ENCODE measurements around the gene KLF12. TPM values are rescaled to one million over a fixed set of nuclear protein-coding genes. Genes with fewer than 3 reads are reported as not detected.

The KLF12 gene
- total RNA-seq, 4 donors from 2014 or later, result 12.3 to 21.9 (median 17.0) TPM

DNA sequence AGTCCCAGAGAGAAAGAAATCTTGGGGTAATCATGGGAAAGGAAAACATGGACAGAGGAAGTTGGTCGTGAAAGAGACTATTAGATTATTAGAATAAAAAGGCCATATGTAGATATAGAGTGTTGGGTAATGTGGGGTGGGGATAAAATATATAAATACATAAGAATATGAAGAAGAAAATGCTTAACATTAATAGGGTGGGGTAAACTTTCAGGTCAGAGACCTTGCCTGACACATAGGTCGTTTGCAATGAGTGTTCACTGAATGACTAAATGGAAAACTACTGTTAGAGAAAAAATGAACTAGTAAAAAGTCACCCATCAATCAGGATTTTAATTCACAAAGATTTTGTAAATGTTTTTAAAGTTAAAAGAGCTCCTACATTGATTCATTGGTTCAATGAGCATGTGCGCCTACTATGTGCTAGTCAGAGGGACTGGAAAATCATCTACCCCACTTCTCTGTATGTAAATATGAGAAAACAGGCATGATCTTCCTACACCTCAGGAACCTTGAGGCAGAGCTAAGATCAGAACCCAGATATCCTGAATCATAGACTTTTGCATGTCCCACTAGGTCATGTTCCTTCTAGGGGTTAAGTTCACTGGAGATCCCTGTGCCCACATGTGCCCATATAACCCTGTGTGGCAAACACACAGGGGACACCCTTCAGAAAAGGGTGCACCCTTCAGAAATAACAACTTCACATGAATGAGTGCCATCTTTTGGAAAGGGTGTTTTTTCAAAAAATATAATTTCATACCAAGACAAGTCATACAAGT, 24.6 kb upstream of the KLF12 start:
- 57 to 58% methylated on average over 3 of the region's 3 CpGs for WGBS, 2 donors (ENCODE audit: low coverage in 1 of 2)
- ATAC-seq, result no peak
- no peaks in the 10 kb centered on the region for H3K27me3 ChIP-seq
- H3K36me3 ChIP-seq, result no peaks in the 10 kb centered on the region
- TF ChIP-seq POLR2A (IDR thresholded peaks at IDR 0.05) (no peak), EP300 (IDR thresholded peaks at IDR 0.05) (no peak), POLR2AphosphoS5 (IDR thresholded peaks at IDR 0.05) (no peak)
- TF ChIP-seq, protein P1, sequence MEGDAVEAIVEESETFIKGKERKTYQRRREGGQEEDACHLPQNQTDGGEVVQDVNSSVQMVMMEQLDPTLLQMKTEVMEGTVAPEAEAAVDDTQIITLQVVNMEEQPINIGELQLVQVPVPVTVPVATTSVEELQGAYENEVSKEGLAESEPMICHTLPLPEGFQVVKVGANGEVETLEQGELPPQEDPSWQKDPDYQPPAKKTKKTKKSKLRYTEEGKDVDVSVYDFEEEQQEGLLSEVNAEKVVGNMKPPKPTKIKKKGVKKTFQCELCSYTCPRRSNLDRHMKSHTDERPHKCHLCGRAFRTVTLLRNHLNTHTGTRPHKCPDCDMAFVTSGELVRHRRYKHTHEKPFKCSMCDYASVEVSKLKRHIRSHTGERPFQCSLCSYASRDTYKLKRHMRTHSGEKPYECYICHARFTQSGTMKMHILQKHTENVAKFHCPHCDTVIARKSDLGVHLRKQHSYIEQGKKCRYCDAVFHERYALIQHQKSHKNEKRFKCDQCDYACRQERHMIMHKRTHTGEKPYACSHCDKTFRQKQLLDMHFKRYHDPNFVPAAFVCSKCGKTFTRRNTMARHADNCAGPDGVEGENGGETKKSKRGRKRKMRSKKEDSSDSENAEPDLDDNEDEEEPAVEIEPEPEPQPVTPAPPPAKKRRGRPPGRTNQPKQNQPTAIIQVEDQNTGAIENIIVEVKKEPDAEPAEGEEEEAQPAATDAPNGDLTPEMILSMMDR (IDR thresholded peaks at IDR 0.05), result no peak
- H3K9me3 ChIP-seq, result no peaks in the 10 kb centered on the region
- H3K27ac ChIP-seq, result no peak overlapping the region
- H3K4me1 ChIP-seq, result no peaks in the 10 kb centered on the region
- H3K4me3 ChIP-seq, result no peak overlapping the region

DNA sequence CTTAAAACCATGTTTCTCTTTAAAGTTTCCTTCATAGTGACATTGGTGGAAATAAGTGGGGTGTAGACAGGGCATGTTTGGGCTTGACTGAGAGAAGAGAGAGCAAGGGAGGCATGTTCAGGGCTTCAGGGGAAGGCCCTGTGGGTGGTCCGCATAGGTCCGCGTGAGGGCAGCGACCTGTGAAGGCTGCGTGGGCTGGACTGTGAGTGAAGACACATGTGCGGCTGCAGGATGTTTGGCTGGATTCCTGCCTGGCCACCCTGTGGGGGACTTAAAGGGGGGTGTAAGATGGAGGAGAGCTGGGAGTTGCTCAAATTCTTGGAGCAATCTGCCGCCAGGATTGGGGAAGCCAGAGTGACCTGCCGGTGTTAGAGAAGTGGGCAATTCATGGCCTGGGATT, 23.8 kb upstream of the KLF12 start:
- 64 to 70% methylated on average over 2 to 7 of the region's 8 CpGs for WGBS, 2 donors (ENCODE audit: low coverage in 1 of 2)
- Histone ChIP-seq H3K9me3 (no peaks in the 10 kb centered on the region), H3K4me3 (no peak overlapping the region), H3K27ac (no peak overlapping the region), H3K36me3 (no peaks in the 10 kb centered on the region), H3K27me3 (no peaks in the 10 kb centered on the region), H3K4me1 (no peaks in the 10 kb centered on the region)
- TF ChIP-seq, protein P1 (IDR thresholded peaks at IDR 0.05), result no peak
- TF ChIP-seq POLR2A (IDR thresholded peaks at IDR 0.05) (no peak), POLR2AphosphoS5 (IDR thresholded peaks at IDR 0.05) (no peak), EP300 (IDR thresholded peaks at IDR 0.05) (no peak)
- no peak for ATAC-seq

DNA sequence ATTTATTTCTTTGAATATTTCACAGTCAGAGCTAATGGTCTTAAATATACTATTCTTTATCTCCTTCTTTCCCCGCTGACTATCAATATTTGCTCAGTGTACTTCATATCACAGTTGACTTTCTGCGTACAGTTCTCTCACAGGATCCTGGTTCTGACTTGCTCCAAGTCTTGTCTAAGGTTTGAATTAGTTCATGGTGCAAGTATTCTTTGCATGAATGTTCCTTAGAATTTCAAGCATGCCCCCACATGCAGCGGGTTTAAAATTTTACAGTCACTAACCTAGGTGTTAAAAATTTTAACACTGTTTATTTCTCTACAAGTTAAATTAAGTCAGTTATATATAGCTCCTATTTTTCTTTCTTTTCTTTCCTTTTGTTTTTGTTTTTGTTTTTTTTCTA, 20.8 kb upstream of the KLF12 start:
- no peaks in the 10 kb centered on the region for H3K9me3 ChIP-seq
- 84 to 100% methylated on average over 3 of the region's 3 CpGs for WGBS, 2 donors (ENCODE audit: low coverage in 1 of 2)
- H3K27me3 ChIP-seq, result no peaks in the 10 kb centered on the region
- no peaks in the 10 kb centered on the region for H3K4me1 ChIP-seq
- no peak overlapping the region for H3K4me3 ChIP-seq
- TF ChIP-seq, protein P1 (IDR thresholded peaks at IDR 0.05), result no peak
- TF ChIP-seq POLR2A (IDR thresholded peaks at IDR 0.05) (no peak), EP300 (IDR thresholded peaks at IDR 0.05) (no peak), POLR2AphosphoS5 (IDR thresholded peaks at IDR 0.05) (no peak)
- ATAC-seq, result no peak
- no peak overlapping the region for H3K27ac ChIP-seq
- no peaks in the 10 kb centered on the region for H3K36me3 ChIP-seq

DNA sequence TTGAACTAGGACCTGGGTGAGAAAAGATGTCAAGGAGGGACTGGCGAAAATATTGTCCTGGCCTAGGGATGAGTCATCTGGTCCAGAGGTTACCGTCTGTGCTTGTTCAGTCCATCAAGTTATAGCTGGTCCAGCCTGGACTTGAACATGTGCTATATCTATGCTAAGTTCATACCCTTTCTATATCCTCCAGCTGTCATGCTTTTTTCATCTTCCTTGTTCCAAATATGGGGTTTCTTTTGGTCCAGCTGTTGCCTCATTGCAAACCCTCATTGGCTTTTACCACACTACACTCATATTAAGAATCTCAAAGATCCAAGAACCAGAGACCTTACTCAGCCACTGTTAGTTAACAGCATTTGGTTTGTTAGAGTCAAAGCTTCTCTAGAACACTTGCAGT, 19.1 kb upstream of the KLF12 start:
- WGBS, 2 donors (ENCODE audit: low coverage in 1 of 2), result 80 to 86% methylated on average over 2 of the region's 2 CpGs
- H3K36me3 ChIP-seq, result no peaks in the 10 kb centered on the region
- H3K27ac ChIP-seq, result no peak overlapping the region
- H3K4me1 ChIP-seq, result no peaks in the 10 kb centered on the region
- no peak overlapping the region for H3K4me3 ChIP-seq
- TF ChIP-seq EP300 (IDR thresholded peaks at IDR 0.05) (no peak), POLR2A (IDR thresholded peaks at IDR 0.05) (no peak), POLR2AphosphoS5 (IDR thresholded peaks at IDR 0.05) (no peak)
- TF ChIP-seq, protein P1 (IDR thresholded peaks at IDR 0.05), result no peak
- H3K27me3 ChIP-seq, result no peaks in the 10 kb centered on the region
- H3K9me3 ChIP-seq, result no peaks in the 10 kb centered on the region
- no peak for ATAC-seq

DNA sequence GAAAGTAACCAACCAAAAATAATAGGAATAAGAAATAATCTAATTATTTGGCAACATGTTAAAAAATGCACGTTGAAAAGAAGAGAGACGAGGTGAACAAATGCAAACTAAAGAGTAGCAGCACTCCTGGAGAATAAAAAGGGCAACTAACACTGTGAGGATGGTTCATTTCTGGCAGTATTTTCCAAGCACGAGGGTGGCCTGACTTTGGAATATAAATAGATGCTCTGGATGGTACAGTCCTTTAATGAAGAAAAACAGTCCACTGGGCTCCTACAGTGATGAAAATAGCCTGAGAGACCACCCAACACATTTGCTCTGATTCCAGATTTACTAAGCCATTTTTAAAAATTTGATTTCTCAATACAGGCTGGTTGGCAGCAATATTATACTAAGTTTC, 17.7 kb upstream of the KLF12 start:
- Histone ChIP-seq H3K36me3 (no peaks in the 10 kb centered on the region), H3K9me3 (no peaks in the 10 kb centered on the region), H3K4me3 (no peak overlapping the region), H3K4me1 (no peaks in the 10 kb centered on the region), H3K27ac (no peak overlapping the region), H3K27me3 (no peaks in the 10 kb centered on the region)
- WGBS, 2 donors (ENCODE audit: low coverage in 1 of 2), result 31 to 36% methylated on average over 3 of the region's 3 CpGs
- TF ChIP-seq, protein P1 (IDR thresholded peaks at IDR 0.05), result no peak
- TF ChIP-seq EP300 (IDR thresholded peaks at IDR 0.05) (no peak), POLR2A (IDR thresholded peaks at IDR 0.05) (no peak), POLR2AphosphoS5 (IDR thresholded peaks at IDR 0.05) (no peak)
- no peak for ATAC-seq
